Measurements from ENCODE around the gene SMPD3. TPM values are rescaled to one million over a fixed set of nuclear protein-coding genes. Genes with fewer than 3 reads are reported as not detected.
A peak's percentile ranks its signal among the peaks of the same experiment; 100 is the strongest.

Gene SMPD3
- total RNA-seq, 1 donor from 2014 or later: 0.09 TPM

DNA sequence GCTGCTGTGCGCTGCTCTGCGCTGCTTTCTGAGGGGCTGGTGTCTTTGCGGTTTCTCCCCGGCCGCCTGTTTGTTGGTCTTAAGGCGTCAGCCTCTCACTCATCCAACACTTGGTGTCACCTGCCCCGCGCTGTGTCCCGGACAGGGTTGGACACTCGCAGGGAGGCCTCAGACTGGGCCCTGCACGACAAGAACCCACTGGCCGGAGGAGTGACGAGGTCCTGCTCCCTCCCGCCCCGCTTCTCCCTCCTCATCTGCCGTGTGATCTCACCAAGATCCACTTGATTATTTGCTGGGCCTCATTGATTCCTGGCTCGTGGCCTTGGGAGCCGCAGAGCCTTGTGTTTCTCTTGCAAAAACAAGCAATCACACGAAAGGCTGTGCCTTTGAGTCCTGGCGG is 80.9 kb downstream of the SMPD3 start:
- peaks cover 35% of the 10 kb centered on the region for H3K4me1 Mint-ChIP-seq
- DNase-seq: no peak
- intact Hi-C loops (cut with micrococcal nuclease): loop anchor here (10.0 kb wide), 1 partner anchor 47 kb away; no protein-coding TSS in a partner anchor
- no peaks in the 10 kb centered on the region for H3K9me3 Mint-ChIP-seq
- H3K27ac Mint-ChIP-seq: no peak overlapping the region
- H3K4me3 Mint-ChIP-seq: no peak overlapping the region
- H3K36me3 Mint-ChIP-seq (ENCODE audit: low read depth): no peaks in the 10 kb centered on the region
- H3K27me3 Mint-ChIP-seq: peaks cover 30% of the 10 kb centered on the region

DNA sequence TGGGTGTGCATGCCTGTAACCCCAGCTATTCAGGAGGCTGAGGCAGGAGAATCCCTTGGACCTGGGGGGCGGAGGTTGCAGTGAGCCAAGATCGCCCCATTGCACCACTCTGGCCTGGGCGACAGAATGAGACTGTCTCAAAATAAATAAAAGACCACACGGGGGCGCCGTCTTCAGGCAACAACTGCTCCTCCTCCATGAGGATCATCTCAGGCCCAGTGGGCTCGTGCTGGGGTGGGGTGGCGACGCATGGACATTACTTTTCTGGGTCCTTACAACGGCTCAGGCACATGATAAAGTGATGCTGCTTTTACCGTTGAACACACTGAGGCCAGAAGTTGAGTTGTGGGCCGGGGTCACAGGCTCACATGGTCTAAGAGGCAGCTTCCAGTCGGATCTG is 81.3 kb downstream of the SMPD3 start:
- intact Hi-C loops (cut with micrococcal nuclease): loop anchor here (10.0 kb wide), 1 partner anchor 48 kb away; no protein-coding TSS in a partner anchor
- Mint-ChIP-seq H3K27ac (no peak overlapping the region), H3K36me3 (ENCODE audit: low read depth) (no peaks in the 10 kb centered on the region), H3K4me1 (peaks cover 35% of the 10 kb centered on the region), H3K27me3 (peaks cover 29% of the 10 kb centered on the region), H3K4me3 (no peak overlapping the region), H3K9me3 (no peaks in the 10 kb centered on the region)
- DNase-seq: peak; percentile 86

DNA sequence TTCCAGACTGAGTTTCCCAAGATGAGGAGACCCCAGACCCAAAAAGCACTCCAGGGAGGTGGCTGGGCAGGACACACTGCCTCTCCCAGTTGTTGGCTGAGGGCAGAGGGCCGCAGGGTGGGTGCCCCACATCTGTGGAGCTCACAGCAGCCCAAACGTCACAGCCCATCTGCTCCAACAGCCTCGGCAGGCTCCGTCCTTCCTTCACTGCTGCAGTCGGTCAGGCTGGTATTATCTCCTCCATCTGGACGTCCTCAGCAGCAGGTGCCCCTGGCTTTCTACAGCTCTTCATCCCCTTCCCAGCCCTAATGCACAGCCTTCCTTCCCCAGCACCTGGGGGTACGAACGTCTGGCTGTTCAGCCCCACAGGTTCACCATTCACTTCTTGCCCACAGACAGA is 82.2 kb downstream of the SMPD3 start:
- no peak for DNase-seq
- Mint-ChIP-seq H3K27me3 (peaks cover 25% of the 10 kb centered on the region), H3K9me3 (no peaks in the 10 kb centered on the region), H3K27ac (no peak overlapping the region), H3K4me3 (no peak overlapping the region), H3K4me1 (peaks cover 35% of the 10 kb centered on the region), H3K36me3 (ENCODE audit: low read depth) (no peaks in the 10 kb centered on the region)
- intact Hi-C loops (cut with micrococcal nuclease): loop anchor here (10.0 kb wide), 1 partner anchor 49 kb away; no protein-coding TSS in a partner anchor

DNA sequence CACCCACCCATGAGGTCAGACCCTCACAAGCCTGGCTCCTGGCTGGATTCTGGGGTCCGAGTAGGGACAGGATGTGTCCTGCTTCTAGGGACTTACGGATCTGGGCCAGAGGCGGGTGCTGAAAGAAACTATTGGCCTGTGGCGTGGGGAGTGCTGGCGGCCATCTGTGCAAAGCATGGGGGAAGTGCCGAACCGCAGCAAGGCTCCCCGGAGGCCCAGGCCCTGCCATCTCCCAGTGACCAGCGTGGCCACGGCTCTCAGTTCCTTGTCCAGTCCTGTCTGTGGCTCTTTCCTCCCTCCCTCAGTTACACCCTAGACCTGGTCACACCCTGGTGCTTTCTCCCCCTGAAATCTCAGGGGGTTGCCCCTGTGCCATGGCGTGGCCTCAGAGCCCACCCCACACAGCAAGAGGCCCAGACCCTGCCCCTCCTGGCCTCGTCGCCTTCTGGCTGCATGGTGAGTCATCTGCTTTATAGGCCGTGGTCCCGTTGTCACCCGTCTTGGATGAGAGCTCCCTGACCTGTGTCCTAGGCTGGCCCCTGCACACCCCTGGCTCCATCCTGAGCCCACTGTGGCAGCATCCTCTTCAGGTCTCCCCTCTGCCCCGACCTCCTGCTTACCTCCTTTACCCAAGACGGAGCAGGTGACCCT is 83.0 kb downstream of the SMPD3 start:
- H3K9me3 Mint-ChIP-seq: no peaks in the 10 kb centered on the region
- intact Hi-C loops (cut with micrococcal nuclease): loop anchor here (10.0 kb wide), 1 partner anchor 50 kb away; no protein-coding TSS in a partner anchor

DNA sequence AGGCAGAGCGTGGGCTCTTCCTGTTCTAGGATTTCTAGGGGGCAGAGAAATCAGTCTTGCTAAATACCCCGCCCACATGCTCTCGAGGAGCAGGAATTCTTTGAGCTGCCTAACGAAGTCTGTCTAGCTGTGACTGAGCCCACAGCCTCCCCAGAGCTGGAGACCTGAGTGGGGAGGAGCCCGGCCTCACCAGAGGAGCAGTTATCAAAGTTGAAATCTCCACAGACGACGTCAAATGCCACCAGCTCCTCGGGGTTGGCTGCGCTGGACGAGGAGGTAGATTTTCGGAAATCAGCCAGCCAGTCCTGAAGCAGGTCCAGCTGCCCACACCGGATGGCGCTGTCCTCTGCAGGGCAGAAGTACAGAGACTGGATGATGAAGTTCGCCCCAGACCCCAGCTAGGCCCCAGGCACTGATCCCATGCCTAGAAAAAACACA is 83.7 kb downstream of the SMPD3 start:
- no peak overlapping the region for H3K27ac Mint-ChIP-seq
- DNase-seq: no peak
- no peak overlapping the region for H3K4me3 Mint-ChIP-seq
- H3K4me1 Mint-ChIP-seq: peaks cover 22% of the 10 kb centered on the region
- intact Hi-C loops (cut with micrococcal nuclease): loop anchor here (10.0 kb wide), 1 partner anchor 50 kb away; no protein-coding TSS in a partner anchor
- H3K27me3 Mint-ChIP-seq: peaks cover 22% of the 10 kb centered on the region
- H3K9me3 Mint-ChIP-seq: no peaks in the 10 kb centered on the region
- peaks cover 7% of the 10 kb centered on the region for H3K36me3 Mint-ChIP-seq (ENCODE audit: low read depth)

More for the DNA sequence above, 83.0 kb downstream of the SMPD3 start:
- Mint-ChIP-seq H3K4me3 (no peak overlapping the region), H3K27ac (no peak overlapping the region), H3K36me3 (ENCODE audit: low read depth) (peaks cover 5% of the 10 kb centered on the region), H3K4me1 (peaks cover 29% of the 10 kb centered on the region), H3K27me3 (peaks cover 23% of the 10 kb centered on the region)
- no peak for DNase-seq

DNA sequence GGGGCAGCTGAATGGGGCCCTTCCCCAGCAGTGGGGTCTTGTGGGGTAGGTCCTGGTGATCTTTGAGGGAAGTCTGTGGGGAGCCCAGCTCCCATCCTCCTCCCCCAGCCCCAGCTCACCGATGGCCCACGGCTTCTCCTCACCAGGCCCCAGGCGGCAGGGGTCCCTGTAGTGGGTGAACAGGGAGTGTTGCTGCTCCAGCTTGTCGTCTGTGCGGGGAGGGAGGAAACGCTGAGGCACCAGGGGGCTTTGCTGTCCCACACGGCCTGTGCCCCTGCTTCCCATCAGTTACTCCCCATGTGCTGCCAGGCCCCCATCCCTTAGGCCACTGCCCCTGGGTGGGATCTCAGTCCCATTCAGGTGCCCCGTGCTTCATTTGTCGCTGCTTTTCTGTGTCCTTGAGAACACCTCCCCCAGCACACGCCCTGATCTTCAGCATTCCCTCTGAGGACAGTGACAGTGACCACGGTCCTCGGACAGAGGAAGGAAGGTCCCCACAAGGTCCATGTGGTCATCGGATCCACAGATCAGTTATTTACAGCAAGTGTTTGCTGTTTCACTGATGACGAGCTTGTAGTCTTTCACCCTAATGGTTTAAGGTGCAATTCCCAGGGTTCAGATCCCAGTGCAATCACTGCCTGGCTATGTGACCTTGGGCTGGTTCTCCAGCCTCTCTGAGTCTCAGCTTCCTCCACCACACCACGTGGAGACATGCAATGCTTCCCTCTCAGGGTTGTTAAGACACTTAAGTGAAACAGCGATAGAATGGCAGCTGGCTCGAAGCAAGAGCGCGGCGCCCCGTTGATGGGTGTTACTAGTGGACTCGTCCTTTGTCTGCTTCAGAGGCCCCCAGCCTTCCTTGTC is 84.4 kb downstream of the SMPD3 start:
- Mint-ChIP-seq H3K4me3 (no peak overlapping the region), H3K9me3 (no peaks in the 10 kb centered on the region), H3K27me3 (peaks cover 22% of the 10 kb centered on the region), H3K4me1 (peaks cover 15% of the 10 kb centered on the region), H3K27ac (no peak overlapping the region), H3K36me3 (ENCODE audit: low read depth) (peaks cover 9% of the 10 kb centered on the region)
- no peak for DNase-seq
- intact Hi-C loops (cut with micrococcal nuclease): loop anchor here (10.0 kb wide), 1 partner anchor 51 kb away; no protein-coding TSS in a partner anchor

DNA sequence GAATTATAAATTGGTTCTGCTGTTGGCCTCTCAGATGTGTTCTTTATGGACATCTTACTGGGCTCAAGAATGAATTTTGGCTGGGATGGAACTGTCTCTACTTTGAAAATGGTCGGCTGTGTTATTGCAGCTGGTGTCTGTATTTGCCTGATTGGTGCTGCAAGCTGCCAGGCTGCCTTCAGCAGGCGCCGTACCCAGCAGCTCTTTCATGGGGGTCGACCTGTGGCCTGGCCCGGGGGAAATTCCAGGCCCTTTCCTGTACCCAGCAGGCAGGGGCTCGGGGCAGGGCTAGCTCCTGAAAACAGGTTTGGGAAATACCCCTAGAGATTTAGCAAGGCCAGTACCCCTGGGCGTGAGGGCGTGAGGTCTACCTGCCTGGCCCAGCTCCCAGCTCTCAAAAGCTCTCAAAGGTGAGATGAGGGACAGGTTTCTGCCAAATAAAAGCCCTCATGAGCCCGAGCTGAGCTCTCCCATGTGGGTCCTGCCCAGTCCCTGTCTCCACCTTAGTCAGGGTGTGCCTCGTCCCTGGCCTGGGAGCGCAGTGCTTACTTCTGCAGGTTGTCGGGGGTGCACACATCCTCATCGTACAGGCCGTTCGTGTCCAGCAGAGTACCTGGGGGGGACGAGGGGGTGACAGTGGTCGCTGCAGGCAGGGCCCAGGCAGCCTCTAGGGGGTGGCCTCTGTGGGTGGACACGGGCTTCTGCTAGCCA is 85.2 kb downstream of the SMPD3 start:
- intact Hi-C loops (cut with micrococcal nuclease): loop anchor here (10.0 kb wide), 1 partner anchor 52 kb away; no protein-coding TSS in a partner anchor
- H3K27ac Mint-ChIP-seq: no peak overlapping the region
- no peak for DNase-seq
- no peak overlapping the region for H3K4me3 Mint-ChIP-seq
- peaks cover 18% of the 10 kb centered on the region for H3K27me3 Mint-ChIP-seq
- H3K4me1 Mint-ChIP-seq: peaks cover 9% of the 10 kb centered on the region
- no peaks in the 10 kb centered on the region for H3K9me3 Mint-ChIP-seq
- peaks cover 15% of the 10 kb centered on the region for H3K36me3 Mint-ChIP-seq (ENCODE audit: low read depth)

DNA sequence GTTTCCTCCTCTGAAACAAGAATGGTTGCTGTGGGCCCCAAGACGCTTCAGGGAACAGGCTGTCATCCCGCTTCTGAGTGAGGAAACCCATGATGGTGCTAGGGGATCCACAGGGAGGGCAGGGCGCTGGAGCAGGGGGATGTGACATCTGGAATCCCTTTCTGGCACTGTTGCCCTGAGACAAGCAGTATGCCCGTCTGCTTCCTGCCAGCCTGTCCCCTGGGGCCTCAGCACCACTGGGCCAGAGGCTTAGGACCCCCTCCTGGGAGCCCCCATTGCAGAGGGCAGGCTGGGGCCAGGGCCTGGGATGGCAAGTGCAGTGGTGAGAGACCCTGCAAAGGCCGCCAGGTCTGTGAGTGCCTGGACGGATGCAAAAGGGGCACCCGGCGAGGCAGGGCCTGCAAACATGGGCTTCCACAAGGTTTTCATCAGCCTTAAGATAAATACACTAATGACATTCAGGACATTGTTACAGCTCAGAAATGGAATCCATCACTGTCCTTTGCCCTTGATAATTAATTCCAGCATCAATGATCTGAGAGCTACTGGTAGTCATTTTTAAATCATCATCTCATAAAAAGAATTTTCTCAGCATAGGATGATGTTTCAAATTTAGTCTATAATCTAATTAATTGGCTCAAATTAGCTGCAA is 85.9 kb downstream of the SMPD3 start:
- Mint-ChIP-seq H3K27ac (no peak overlapping the region), H3K27me3 (peaks cover 12% of the 10 kb centered on the region), H3K4me1 (peaks cover 8% of the 10 kb centered on the region), H3K9me3 (no peaks in the 10 kb centered on the region), H3K36me3 (ENCODE audit: low read depth) (peaks cover 22% of the 10 kb centered on the region), H3K4me3 (no peak overlapping the region)
- intact Hi-C loops (cut with micrococcal nuclease): loop anchor here (10.0 kb wide), 1 partner anchor 52 kb away; no protein-coding TSS in a partner anchor
- DNase-seq: no peak

DNA sequence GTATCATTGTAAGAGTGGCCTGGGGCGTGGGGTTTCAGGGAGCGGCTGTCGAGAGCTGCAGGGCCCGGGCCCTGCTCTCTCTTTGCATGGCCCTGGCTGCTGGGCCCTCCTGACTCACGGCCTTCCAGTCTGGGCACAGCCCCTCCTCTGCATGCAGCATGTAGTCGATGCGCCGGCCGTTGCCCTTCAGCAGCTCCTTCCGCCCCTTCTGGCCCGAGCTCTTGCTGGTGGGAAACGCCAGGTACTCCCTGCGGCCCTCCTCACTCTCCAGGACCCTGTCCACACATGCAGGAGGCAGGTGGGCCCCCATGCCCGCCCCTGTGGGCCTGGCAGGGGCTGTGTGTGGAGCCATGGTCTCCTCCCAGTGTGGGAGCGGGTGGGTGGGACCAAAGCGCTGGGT is 86.8 kb downstream of the SMPD3 start:
- H3K36me3 Mint-ChIP-seq (ENCODE audit: low read depth): peaks cover 30% of the 10 kb centered on the region
- H3K27ac Mint-ChIP-seq: no peak overlapping the region
- intact Hi-C loops (cut with micrococcal nuclease): loop anchor here (10.0 kb wide), 1 partner anchor 53 kb away; no protein-coding TSS in a partner anchor
- no peaks in the 10 kb centered on the region for H3K9me3 Mint-ChIP-seq
- no peak overlapping the region for H3K4me3 Mint-ChIP-seq
- peaks cover 11% of the 10 kb centered on the region for H3K27me3 Mint-ChIP-seq
- H3K4me1 Mint-ChIP-seq: peaks cover 13% of the 10 kb centered on the region
- DNase-seq: no peak

DNA sequence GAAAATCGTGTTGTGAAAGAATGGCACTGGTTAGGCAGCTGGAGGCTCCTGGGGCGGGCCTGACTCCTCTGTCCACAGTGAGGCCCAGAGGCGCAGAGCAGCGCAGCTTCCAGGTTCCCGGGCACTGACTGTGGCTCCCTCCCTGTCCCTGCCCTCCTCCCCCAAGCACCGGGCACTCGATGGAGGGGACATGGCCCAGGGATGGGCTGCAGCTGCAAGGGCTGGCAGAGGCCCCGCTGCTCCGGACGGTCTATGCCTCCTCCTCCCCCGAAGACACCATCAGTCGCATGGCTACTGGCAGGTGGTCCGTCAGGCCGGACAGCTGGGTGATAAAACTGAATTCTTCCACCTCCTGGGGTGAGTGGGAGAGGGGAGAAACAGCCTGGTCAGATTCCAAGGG is 87.4 kb downstream of the SMPD3 start:
- DNase-seq: no peak
- intact Hi-C loops (cut with micrococcal nuclease): loop anchor here (10.0 kb wide), 1 partner anchor 54 kb away; no protein-coding TSS in a partner anchor
- H3K9me3 Mint-ChIP-seq: no peaks in the 10 kb centered on the region
- no peak overlapping the region for H3K27ac Mint-ChIP-seq
- H3K4me1 Mint-ChIP-seq: peaks cover 19% of the 10 kb centered on the region
- no peak overlapping the region for H3K4me3 Mint-ChIP-seq
- peaks cover 7% of the 10 kb centered on the region for H3K27me3 Mint-ChIP-seq
- H3K36me3 Mint-ChIP-seq (ENCODE audit: low read depth): peaks cover 35% of the 10 kb centered on the region

DNA sequence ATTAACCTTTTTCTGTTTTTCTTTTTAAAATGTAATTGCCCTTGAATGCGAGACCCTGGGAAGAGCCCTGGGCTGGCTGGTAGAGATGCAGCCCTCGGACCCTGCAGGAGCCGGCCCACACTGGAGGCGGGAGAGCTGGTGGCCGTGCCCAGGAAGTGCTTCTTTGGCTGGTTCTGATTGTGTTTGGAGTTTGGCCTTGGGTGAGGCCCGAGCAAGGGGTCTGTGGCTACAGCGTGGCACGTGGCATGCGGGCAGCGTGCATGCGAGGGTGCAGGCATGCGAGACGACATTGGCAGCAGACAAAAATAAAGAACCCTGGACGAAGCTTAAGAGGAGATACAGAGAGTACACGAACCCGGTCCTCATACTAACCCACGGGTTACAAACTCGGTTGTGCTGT is 87.8 kb downstream of the SMPD3 start:
- Mint-ChIP-seq H3K4me1 (peaks cover 23% of the 10 kb centered on the region), H3K9me3 (no peaks in the 10 kb centered on the region), H3K4me3 (no peak overlapping the region), H3K27me3 (peaks cover 4% of the 10 kb centered on the region), H3K36me3 (ENCODE audit: low read depth) (peaks cover 40% of the 10 kb centered on the region), H3K27ac (no peak overlapping the region)
- intact Hi-C loops (cut with micrococcal nuclease): loop anchor here (10.0 kb wide), 1 partner anchor 54 kb away; no protein-coding TSS in a partner anchor
- DNase-seq: no peak

DNA sequence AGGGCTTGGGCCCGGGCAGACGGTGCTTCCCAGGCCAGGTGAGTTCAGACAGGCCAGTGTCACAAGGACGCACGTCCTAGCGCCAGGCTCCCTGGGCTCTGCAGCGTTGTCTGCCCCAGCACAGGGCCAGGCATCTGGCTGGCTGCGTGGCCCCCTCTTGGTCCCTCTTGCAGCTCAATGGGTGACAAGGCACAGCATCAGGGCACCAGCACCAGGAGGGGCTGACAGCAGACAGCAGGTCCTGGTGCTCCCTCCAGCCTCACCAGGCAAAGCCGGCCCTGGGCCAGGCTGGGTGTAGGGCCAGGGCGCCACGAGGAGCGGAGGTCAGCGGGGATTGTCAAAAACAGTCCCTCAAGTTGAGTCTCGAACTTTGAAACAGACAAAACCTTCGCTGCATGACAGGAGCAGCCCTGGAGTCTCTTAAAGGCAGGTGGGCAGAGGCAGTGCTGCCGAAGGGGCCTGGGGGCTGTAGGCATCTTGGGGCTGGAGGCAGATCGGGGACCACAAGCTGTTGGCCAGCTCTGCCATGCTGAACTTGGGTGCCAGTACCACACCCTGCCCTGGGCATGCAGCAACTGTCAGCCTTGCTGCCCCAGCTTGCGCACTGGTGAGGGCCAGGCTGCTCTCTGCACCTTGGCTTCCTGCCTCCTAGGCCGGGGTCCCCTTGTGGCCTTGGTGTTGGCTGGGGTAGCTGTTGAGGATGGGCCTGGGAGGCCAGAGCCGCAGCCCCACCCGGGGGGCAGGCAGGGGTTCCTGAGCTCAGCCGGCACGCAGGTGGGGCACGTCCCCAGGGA is 88.7 kb downstream of the SMPD3 start:
- no peak for DNase-seq
- peaks cover 31% of the 10 kb centered on the region for H3K4me1 Mint-ChIP-seq
- no peak overlapping the region for H3K4me3 Mint-ChIP-seq
- H3K9me3 Mint-ChIP-seq: no peaks in the 10 kb centered on the region
- H3K27ac Mint-ChIP-seq: no peak overlapping the region
- peaks cover 49% of the 10 kb centered on the region for H3K36me3 Mint-ChIP-seq (ENCODE audit: low read depth)
- H3K27me3 Mint-ChIP-seq: peaks cover 2% of the 10 kb centered on the region
- intact Hi-C loops (cut with micrococcal nuclease): loop anchor here (10.0 kb wide), 1 partner anchor 55 kb away; no protein-coding TSS in a partner anchor

All from activated CD4-positive, alpha-beta T cell treated with anti-CD3 and anti-CD28 coated beads, Interleukin-2, amount 10 ng/mL, durations not matched to agents 24 days and 14 days (primary cell).